ENCODE measurements around the gene SFT2D1.
A peak's percentile ranks its signal among the peaks of the same experiment; 100 is the strongest.

SFT2D1 gene

GRCh38 chr6:166277892-166278578 lies 64.3 kb downstream of the SFT2D1 start:
- no peak for DNase-seq (ENCODE audit: low read depth in 3 of 3)

- no peak for DNase-seq (ENCODE audit: low read depth in 3 of 3)
Observed at GRCh38 chr6:166277018-166277417, 65.3 kb downstream of the SFT2D1 start.

DNA sequence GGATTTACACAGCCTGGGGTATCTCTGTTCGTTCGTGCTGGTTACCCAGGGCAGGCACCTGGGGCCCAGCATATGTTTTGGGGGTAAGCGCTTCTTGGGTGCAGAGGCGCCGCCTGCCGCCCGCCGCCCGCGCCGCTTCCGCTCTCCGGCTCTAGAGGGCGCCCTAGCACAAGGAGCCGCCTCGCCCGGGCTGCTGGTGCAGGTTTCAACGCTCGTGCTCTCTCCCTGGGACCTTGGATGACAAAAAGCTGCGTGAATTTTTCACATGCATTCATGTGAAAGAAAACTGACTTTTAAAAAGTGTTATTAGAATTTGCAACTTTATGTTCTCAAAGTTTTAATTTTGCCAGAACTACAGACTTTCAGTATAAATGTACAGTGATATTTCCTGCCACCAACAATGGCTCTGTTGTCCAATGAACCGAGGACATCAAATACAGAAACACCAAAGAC lies 66.6 kb downstream of the SFT2D1 start:
- DNase-seq (ENCODE audit: low read depth in 3 of 3) = peak; percentile 66 to 68 (median 67)

DNA sequence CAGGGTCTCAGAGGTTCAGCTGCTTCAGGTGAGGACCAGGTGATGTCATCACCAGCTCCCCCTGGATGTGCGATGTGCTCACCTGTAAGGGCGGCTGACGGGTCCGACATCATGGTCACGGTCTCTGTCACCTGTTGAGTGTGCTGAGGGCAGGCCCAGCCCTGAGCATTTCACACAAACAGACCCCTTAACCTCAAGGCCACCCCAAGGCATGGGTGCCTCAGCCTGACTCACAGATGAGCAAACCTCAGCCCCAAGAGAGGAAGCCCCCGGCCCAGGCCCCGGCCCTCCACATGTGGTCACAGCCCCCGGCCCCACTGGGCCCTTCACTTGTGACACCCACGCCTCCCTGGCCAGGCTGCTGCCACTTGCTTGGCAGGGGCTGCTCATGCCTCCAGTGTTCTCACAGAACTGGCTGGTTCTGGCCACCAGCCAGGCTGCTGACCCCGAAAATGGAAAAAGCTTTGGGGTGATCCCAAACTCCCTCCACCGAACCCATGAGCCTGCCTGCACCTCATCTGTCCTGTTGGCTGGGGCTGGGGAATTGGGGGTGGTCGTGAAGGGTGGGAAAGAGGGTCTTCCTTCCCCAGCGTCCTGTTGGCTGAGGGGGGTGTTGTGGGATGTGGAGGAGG lies 67.5 kb downstream of the SFT2D1 start:
- DNase-seq (ENCODE audit: low read depth in 3 of 3) = no peak

- DNase-seq (ENCODE audit: low read depth in 3 of 3) = no peak
Observed at GRCh38 chr6:166274163-166274562, 68.2 kb downstream of the SFT2D1 start.

DNA sequence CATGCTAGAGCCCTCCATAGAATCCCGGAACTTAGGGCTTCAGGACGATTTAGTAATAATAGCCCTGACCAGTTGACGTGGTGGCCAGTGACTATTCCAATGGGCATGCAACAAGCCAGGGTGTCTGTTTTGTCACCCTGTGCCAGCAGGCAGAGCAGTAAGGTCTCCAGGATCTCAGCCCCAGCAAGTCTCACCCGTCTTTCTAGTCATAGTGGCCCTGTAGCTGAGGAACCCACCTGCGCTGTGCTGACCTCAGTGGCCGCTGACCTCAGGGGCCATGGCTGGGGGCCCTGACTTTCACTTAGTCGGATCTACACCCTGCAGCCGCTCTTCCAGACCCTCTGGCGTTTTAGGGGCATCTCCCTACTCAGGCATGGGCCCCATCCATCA lies 71.0 kb downstream of the SFT2D1 start:
- no peak for DNase-seq (ENCODE audit: low read depth in 3 of 3)

DNA sequence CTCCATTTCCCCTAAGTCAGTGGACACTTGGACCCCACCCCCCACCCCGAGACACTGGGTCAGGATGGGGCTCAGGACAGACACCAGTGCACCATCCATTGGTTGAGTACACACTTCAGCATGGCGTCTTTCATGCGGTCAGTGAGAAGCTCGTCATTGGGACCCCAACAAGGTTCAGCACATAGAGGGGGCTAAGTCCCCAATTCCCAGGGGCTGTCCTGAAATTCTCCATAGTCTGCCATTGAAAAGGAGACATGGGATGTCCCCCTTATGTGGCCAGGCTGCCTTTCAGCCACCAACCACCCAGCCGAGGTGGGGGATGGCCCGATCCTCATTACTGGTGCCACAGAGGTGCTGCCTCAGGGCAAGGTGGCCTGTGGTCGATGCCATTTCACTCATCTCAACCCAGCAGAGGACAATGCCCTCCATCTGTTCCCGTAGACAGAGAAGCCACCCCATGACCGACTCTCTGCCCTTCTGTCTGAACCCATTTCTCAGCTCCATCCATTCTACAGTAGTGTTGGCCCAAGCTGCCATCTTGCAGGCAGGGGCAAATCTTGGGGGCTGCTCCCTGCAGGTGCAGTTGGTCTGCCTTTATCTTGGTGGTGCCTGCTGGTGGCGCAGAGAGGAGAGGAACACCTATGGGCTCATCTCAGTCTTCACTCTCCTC lies 71.5 kb downstream of the SFT2D1 start:
- DNase-seq (ENCODE audit: low read depth in 3 of 3) = no peak

All from stimulated activated CD4-positive, alpha-beta T cell treated with anti-CD3 and anti-CD28 coated beads, TNF-alpha, amount 100 ng/mL, for 4 hours (primary cell).